ENCODE measurements around the gene ZSCAN10. TPM values are rescaled to one million over a fixed set of nuclear protein-coding genes. Genes with fewer than 3 reads are reported as not detected.
"Not testable (repeated sequence)": the region's sequence is repeated elsewhere in the genome, so short reads cannot be mapped to it uniquely, and the experiment has no call there.

Gene ZSCAN10
- total and polyA plus RNA-seq, 10 donors: 0.02 to 0.85 (median 0.06) TPM; not detected in 7

- peaks cover 0 to 5% (median 0%) of the 10 kb centered on the region in 6 donors for H3K36me3 ChIP-seq
- H3K4me1 ChIP-seq: peaks cover 4 to 72% (median 31%) of the 10 kb centered on the region in 6 donors
- WGBS, 5 donors: 69 to 77% (median 72%) methylated on average over 7 of the region's 7 CpGs
- DNase-seq: no peak
- H3K27me3 ChIP-seq (replicated peaks in 1 of 7): no peaks in the 10 kb centered on the region
- H3K27ac ChIP-seq: peak overlapping the region in 6 of 8 donors; percentile 13 to 87 (median 82)
- intact Hi-C loops (cut with DNase I; ENCODE audit: low total_unique reads): no loop called here
- H3K4me3 ChIP-seq: peak overlapping the region in 1 of 8 donors; percentile 61
- no peaks in the 10 kb centered on the region for H3K9me3 ChIP-seq
- no peak for TF ChIP-seq POLR2AphosphoS5 (IDR thresholded peaks at IDR 0.05)
- TF ChIP-seq CTCF (IDR thresholded peaks at IDR 0.05 in 8 of 11, conservative IDR thresholded peaks at IDR 0.05 in 3 of 11): no peak
- TF ChIP-seq POLR2A (IDR thresholded peaks at IDR 0.05): no peak
These were observed 14.0 kb downstream of the ZSCAN10 start for GRCh38 chr16:3084969-3085670.

- Histone ChIP-seq H3K9me3 (no peaks in the 10 kb centered on the region), H3K4me1 (peaks cover 4 to 66% (median 31%) of the 10 kb centered on the region in 6 donors), H3K36me3 (peaks cover 0 to 5% (median 0%) of the 10 kb centered on the region in 6 donors), H3K4me3 (no peak overlapping the region), H3K27ac (peak overlapping the region in 4 of 8 donors; percentile 13 to 87 (median 84)), H3K27me3 (replicated peaks in 1 of 7) (no peaks in the 10 kb centered on the region)
- no peak for DNase-seq
- 61 to 92% (median 80%) methylated on average over 1 of the region's 1 CpG for WGBS, 5 donors
- intact Hi-C loops (cut with DNase I; ENCODE audit: low total_unique reads): no loop called here
- TF ChIP-seq CTCF (IDR thresholded peaks at IDR 0.05 in 8 of 11, conservative IDR thresholded peaks at IDR 0.05 in 3 of 11): no peak
- no peak for TF ChIP-seq POLR2A (IDR thresholded peaks at IDR 0.05)
- TF ChIP-seq POLR2AphosphoS5 (IDR thresholded peaks at IDR 0.05): no peak
These were observed 14.6 kb downstream of the ZSCAN10 start for GRCh38 chr16:3084491-3084890.

- DNase-seq: peak; percentile 39
- intact Hi-C loops (cut with DNase I; ENCODE audit: low total_unique reads); H3K36me3 ChIP-seq; H3K27ac ChIP-seq; H3K27me3 ChIP-seq (replicated peaks in 1 of 7); H3K4me3 ChIP-seq; H3K9me3 ChIP-seq: not testable (repeated sequence)
- 87 to 98% (median 95%) methylated on average over 7 to 8 of the region's 8 CpGs for WGBS, 5 donors
- H3K4me1 ChIP-seq: peaks cover 4 to 61% (median 27%) of the 10 kb centered on the region in 6 donors
These were observed 15.7 kb downstream of the ZSCAN10 start for GRCh38 chr16:3083408-3083807.

- H3K4me3 ChIP-seq; H3K27ac ChIP-seq; H3K9me3 ChIP-seq; intact Hi-C loops (cut with DNase I; ENCODE audit: low total_unique reads); H3K27me3 ChIP-seq (replicated peaks in 1 of 7): not testable (repeated sequence)
- H3K4me1 ChIP-seq: peaks cover 0 to 61% (median 24%) of the 10 kb centered on the region in 6 donors
- H3K36me3 ChIP-seq: peaks cover 0 to 21% (median 0%) of the 10 kb centered on the region in 6 donors
- WGBS, 5 donors: 93 to 99% (median 96%) methylated on average over 12 to 13 of the region's 13 CpGs
- peak; percentile 54 for DNase-seq
These were observed 17.1 kb downstream of the ZSCAN10 start for GRCh38 chr16:3081957-3082356.

GRCh38 chr16:3080024-3080423, 19.1 kb downstream of the ZSCAN10 start:
- peaks cover 0 to 61% (median 31%) of the 10 kb centered on the region in 6 donors for H3K4me1 ChIP-seq
- DNase-seq: peak; percentile 70
- H3K36me3 ChIP-seq: peaks cover 0 to 30% (median 0%) of the 10 kb centered on the region in 6 donors
- H3K27me3 ChIP-seq (replicated peaks in 1 of 7): no peaks in the 10 kb centered on the region
- H3K27ac ChIP-seq: peak overlapping the region in 1 of 8 donors; percentile 93
- no peak overlapping the region for H3K4me3 ChIP-seq
- 92 to 97% (median 94%) methylated on average over 17 of the region's 17 CpGs for WGBS, 5 donors
- no peak for TF ChIP-seq POLR2AphosphoS5 (IDR thresholded peaks at IDR 0.05)
- intact Hi-C loops (cut with DNase I; ENCODE audit: low total_unique reads): no loop called here
- no peaks in the 10 kb centered on the region for H3K9me3 ChIP-seq

Data from spleen (tissue), 11 donors.